HUES6 (cell line): ENCODE measurements around the gene CPNE1.

Experiments
- H3K27ac ChIP-seq: 2 replicates; pipeline ENCODE4 v1.7.0; 2013; ENCODE audit warnings: low read depth, mild to moderate bottlenecking, low read length, inconsistent platforms
- H3K27me3 ChIP-seq: 2 replicates; pipeline ENCODE4 v1.6.1; 2013; ENCODE audit warnings: low read length; ENCODE audit not compliant: control insufficient read depth, insufficient read depth
- H3K36me3 ChIP-seq: 2 replicates; pipeline ENCODE4 v1.6.1; 2013; ENCODE audit warnings: low read length; ENCODE audit not compliant: control insufficient read depth, insufficient read depth
- H3K4me1 ChIP-seq: 2 replicates; pipeline ENCODE4 v1.6.1; 2013; ENCODE audit warnings: low read length; ENCODE audit not compliant: control insufficient read depth, insufficient read depth
- H3K4me3 ChIP-seq: 2 replicates; pipeline ENCODE4 v1.5.1; 2013; ENCODE audit warnings: low read depth, low read length
- H3K9ac ChIP-seq: one replicate; pipeline ENCODE4 v1.6.1; 2013; ENCODE audit warnings: mild to moderate bottlenecking, low read length
- H3K9me3 ChIP-seq: 2 replicates; pipeline ENCODE4 v1.6.1; 2013; ENCODE audit warnings: low read depth, low read length; ENCODE audit not compliant: control insufficient read depth, insufficient read depth

The CPNE1 gene

GRCh38 chr20:35597186-35597585 is 67.5 kb downstream of the CPNE1 start:
- Histone ChIP-seq H3K36me3 (no peaks in the 10 kb centered on the region), H3K27ac (no peak overlapping the region), H3K9ac (no peak overlapping the region), H3K27me3 (peaks cover 38% of the 10 kb centered on the region), H3K4me1 (peaks cover 7% of the 10 kb centered on the region), H3K4me3 (no peak overlapping the region), H3K9me3 (no peaks in the 10 kb centered on the region)

DNA sequence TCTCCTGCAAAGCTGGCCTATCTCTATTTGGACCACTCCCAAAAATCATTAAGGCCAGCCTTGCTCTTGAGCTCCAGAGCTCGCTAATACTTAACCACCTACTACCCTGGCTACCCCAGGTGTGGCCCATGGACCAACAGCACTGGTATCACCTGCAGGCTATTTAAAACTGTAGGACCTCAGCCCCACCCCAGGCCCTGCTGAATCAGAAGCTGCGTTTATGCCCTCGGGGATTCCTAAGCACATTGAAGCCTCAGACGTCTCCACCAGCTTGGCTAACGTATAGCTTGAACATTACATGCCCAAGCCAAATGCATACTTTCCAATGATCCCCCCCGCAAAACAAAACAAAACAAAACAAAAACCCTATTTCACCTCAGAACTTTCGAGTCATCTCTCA is 68.8 kb downstream of the CPNE1 start:
- H3K4me1 ChIP-seq, result 0 out of 2 replicates have a peak, but pooled peaks cover 3% of the 10 kb centered on the region
- H3K36me3 ChIP-seq, result no peaks in the 10 kb centered on the region
- H3K9me3 ChIP-seq, result no peaks in the 10 kb centered on the region
- peaks cover 25% of the 10 kb centered on the region for H3K27me3 ChIP-seq
- H3K9ac ChIP-seq, result no peak overlapping the region
- no peak overlapping the region for H3K4me3 ChIP-seq
- no peak overlapping the region for H3K27ac ChIP-seq

DNA sequence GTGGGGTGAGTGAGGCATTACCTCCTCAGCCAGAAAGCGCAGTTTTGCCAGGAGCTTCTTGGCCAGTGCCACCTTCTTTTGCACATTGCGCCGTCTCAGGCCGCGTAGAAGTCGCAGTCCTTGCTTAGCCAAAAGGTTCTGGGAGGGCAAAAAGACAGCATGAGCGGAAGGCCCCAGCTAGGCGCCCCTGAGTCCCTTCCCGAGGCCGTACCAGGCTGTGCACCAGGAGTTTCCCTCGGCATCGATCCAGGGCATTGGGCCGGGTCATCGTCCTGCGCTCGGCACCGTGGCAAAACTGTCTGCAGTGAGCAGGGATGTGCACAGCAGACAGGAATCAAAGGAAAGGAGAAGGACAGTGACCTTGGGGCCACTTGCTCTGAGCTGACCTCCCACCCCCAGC is 69.2 kb downstream of the CPNE1 start:
- H3K4me1 ChIP-seq, result no peaks in the 10 kb centered on the region
- H3K9ac ChIP-seq, result no peak overlapping the region

DNA sequence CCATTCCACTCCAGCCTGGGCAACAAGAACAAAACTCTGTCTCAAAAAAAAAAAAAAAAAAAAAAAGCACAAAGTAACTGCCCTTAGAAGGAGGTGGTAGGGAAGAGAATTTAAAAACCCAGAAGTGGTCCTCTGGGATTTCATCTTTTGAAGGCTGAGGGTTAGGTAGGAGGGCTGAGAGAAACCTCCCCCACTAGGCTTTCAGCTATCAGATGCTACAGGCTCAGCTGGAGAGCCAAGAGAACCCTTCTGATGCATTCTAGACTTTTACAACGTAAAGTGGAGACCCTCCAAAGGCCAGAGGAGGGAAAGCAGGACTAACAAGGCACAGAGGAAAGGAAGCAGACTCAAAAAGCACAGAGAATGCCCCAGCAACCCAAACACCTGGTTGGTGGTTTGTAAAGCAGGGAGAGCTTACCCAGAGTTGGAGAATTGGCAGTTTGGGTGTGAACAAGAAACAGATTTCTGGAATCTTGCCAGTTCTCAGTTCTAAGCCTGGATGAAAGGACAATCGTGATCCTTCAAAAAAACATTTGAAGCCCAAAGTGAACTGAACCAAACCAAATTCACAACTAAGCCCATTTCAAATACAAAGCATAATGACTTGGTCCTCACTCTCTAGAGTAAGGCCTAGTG is 72.2 kb downstream of the CPNE1 start:
- peaks cover 2% of the 10 kb centered on the region; the same call in 1 of the 2 replicates for H3K27me3 ChIP-seq
- no peaks in the 10 kb centered on the region for H3K36me3 ChIP-seq
- no peak overlapping the region for H3K9ac ChIP-seq
- H3K4me3 ChIP-seq, result no peak overlapping the region
- no peaks in the 10 kb centered on the region for H3K9me3 ChIP-seq
- no peak overlapping the region for H3K27ac ChIP-seq
- no peaks in the 10 kb centered on the region for H3K4me1 ChIP-seq

More for the DNA sequence above, 69.2 kb downstream of the CPNE1 start:
- Histone ChIP-seq H3K27me3 (peaks cover 21% of the 10 kb centered on the region), H3K9me3 (no peaks in the 10 kb centered on the region), H3K36me3 (no peaks in the 10 kb centered on the region), H3K27ac (no peak overlapping the region), H3K4me3 (no peak overlapping the region)

DNA sequence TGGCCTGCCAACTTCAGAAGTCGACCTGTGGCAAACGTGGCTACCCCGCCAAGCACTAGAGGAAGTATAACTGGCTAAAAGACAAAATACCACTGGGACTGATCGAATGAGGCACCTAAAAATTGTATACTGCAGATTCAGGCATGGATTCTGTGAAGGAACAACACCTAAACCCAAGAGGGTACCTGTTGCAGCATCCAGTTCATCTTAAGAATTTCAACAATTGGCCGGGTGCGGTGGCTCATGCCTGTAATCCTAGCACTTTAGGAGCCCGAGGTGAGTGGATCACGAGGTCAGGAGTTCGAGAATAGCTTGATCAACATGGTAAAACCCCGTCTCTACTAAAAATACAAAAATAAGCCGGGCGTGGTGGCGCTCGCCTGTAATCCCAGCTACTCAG is 76.3 kb downstream of the CPNE1 start:
- H3K9me3 ChIP-seq, result no peaks in the 10 kb centered on the region
- H3K27ac ChIP-seq, result no peak overlapping the region
- H3K4me3 ChIP-seq, result no peak overlapping the region
- no peaks in the 10 kb centered on the region for H3K4me1 ChIP-seq
- H3K36me3 ChIP-seq, result no peaks in the 10 kb centered on the region
- no peak overlapping the region for H3K9ac ChIP-seq
- no peaks in the 10 kb centered on the region for H3K27me3 ChIP-seq

DNA sequence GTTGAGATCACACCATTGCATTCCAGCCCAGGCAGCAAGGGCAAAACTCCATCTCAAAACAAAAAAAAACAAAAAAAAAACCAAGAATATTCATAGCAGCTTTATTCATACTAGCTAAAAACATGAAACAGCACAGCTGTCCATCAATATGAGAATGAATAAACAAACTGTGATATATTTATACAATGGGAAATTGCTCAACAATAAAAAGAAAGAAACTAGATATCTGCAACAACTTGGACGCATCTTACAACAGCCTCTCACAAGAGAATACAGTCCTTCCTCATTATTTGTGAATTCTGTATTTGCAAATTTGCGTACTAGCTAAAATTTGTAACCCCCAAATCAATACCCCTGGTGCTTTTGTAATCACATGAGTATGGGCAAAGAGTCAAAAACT is 77.3 kb downstream of the CPNE1 start:
- H3K27me3 ChIP-seq, result no peaks in the 10 kb centered on the region
- no peaks in the 10 kb centered on the region for H3K9me3 ChIP-seq
- no peak overlapping the region for H3K9ac ChIP-seq
- no peak overlapping the region for H3K4me3 ChIP-seq
- H3K27ac ChIP-seq, result no peak overlapping the region
- no peaks in the 10 kb centered on the region for H3K36me3 ChIP-seq
- H3K4me1 ChIP-seq, result no peaks in the 10 kb centered on the region

- Histone ChIP-seq H3K27ac (no peak overlapping the region), H3K4me3 (no peak overlapping the region), H3K9ac (no peak overlapping the region), H3K27me3 (no peaks in the 10 kb centered on the region), H3K9me3 (no peaks in the 10 kb centered on the region), H3K4me1 (no peaks in the 10 kb centered on the region), H3K36me3 (no peaks in the 10 kb centered on the region)
Observed at GRCh38 chr20:35586751-35587425, 77.8 kb downstream of the CPNE1 start.

- H3K4me1 ChIP-seq, result no peaks in the 10 kb centered on the region
- no peak overlapping the region for H3K4me3 ChIP-seq
- H3K9me3 ChIP-seq, result no peaks in the 10 kb centered on the region
- no peaks in the 10 kb centered on the region for H3K36me3 ChIP-seq
- H3K27ac ChIP-seq, result no peak overlapping the region
- H3K27me3 ChIP-seq, result no peaks in the 10 kb centered on the region
- no peak overlapping the region for H3K9ac ChIP-seq
Observed at GRCh38 chr20:35583636-35584560, 80.8 kb downstream of the CPNE1 start.

DNA sequence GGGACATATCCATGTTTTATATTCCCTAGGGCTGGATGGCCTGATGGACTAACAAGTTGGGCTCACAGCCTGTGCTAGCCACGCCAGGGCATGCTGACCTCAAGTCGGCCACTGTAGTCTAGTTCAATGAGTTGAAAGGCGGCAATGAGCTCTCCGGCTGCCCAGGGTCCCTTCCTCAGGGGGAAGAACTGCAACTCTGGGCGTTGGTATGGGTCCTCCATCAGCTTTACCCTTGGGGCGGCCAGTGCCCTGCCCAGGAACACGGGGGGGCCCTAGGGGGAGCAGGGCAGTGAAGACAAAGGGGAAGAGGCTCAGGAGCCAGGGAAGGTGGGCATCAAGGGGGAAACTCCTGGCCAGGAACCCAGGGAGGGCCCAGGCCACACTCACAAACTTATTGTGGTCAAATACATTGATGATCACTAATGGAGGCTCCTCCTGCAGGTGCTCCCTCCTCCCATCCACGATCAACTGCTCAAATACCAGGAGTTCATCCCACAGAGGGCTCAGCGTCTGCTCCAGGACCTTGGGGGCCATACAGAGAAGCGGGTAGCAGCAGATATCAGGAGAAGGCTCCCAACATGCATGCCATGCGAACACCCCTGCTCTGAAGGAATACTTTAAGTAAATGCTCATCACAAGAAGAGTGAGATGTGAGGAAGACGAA is 81.8 kb downstream of the CPNE1 start:
- Histone ChIP-seq H3K9me3 (no peaks in the 10 kb centered on the region), H3K36me3 (no peaks in the 10 kb centered on the region), H3K4me3 (no peak overlapping the region), H3K27ac (no peak overlapping the region), H3K4me1 (no peaks in the 10 kb centered on the region), H3K9ac (no peak overlapping the region), H3K27me3 (no peaks in the 10 kb centered on the region)

- Histone ChIP-seq H3K27me3 (no peaks in the 10 kb centered on the region), H3K27ac (no peak overlapping the region), H3K9ac (no peak overlapping the region), H3K4me1 (no peaks in the 10 kb centered on the region), H3K9me3 (no peaks in the 10 kb centered on the region), H3K4me3 (no peak overlapping the region), H3K36me3 (no peaks in the 10 kb centered on the region)
Observed at GRCh38 chr20:35582131-35582530, 82.6 kb downstream of the CPNE1 start.
